ENCODE measurements around the gene RD3L. TPM values are rescaled to one million over a fixed set of nuclear protein-coding genes. Genes with fewer than 3 reads are reported as not detected.

RD3L gene
- total RNA-seq (2014; rRNA removed; shearing (Covaris generic)) (not detected in 2 replicates), polyA plus RNA-seq (2016; fragmentation: Nextera tagmentation; extraction: Ambion mirVana) (not detected in 2 replicates)
- long read RNA-seq: 0 reads

DNA sequence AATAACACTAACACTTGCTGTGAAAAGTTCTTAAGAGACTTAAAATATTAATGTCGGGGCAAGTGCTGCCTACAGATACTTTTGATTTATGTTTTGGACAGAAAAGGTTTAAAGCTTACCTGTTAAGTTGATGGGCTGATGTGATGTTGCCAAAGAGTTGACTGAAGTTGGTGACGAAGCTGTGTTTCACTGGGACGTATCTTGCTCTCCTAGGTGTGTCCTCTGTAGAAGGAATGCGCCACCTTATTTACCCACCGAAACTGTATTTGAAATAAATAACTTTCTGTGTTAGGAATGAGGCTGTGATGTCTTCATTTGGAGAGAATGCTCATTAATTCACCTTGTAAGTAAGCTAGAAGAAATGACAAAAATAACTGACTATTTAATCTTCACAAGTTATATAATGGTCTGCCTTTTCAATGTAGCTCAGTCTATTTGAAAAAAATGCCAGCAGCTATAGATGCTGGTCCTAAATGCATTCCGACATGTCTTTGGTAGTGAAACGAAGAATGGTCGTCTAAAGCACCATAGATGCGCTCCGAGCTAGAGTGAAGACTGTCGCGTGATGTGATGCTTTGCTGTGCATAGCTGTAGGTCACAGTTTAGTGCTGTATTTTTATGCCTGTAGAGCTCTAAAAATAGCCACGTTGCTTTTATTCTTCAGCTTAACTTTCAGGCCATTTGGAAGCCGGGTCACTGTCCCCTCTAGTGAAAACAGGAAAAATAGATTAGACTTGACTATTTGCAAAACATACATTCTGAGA, at the start of gene RD3L:
TSS of gene RD3L (minus strand) at position 557 of the 764 bp plus-strand sequence. CDS start 834 bp downstream, outside the sequence.
- peaks cover 4% of the 10 kb centered on the region for H3K27me3 Mint-ChIP-seq (ENCODE audit: insufficient read depth, low read depth, poor library complexity)
- H3K9me3 Mint-ChIP-seq: peaks cover 9% of the 10 kb centered on the region; the same call in 2 of the 3 replicates

More for the DNA sequence above, at the start of gene RD3L:
- Histone ChIP-seq H3K4me3 (no peak within 1 kb of the TSS), H3K9me2 (ENCODE audit: insufficient read depth) (no peaks in the 10 kb centered on the region), H3F3A (replicated peaks; ENCODE audit: low read depth) (no peaks in the 10 kb centered on the region), H2AFZ (no peak within 1 kb of the TSS; the same call in 1 of the 2 replicates), H3K27ac (ENCODE audit: low read depth) (no peak within 1 kb of the TSS), H3K4me2 (no peak within 1 kb of the TSS), H3K79me2 (replicated peaks; ENCODE audit: insufficient read depth) (no peaks in the 10 kb centered on the region), H3K36me3 (ENCODE audit: insufficient read depth) (no peaks in the 10 kb centered on the region), H3K27me3 (ENCODE audit: insufficient read depth) (no peaks in the 10 kb centered on the region), H3K4me1 (ENCODE audit: insufficient read depth) (no peaks in the 10 kb centered on the region), H4K20me1 (replicated peaks; ENCODE audit: insufficient read depth) (no peaks in the 10 kb centered on the region)
- Mint-ChIP-seq H3K4me1 (peaks cover 3% of the 10 kb centered on the region; the same call in 2 of the 3 replicates), H3K27ac (no peak within 1 kb of the TSS), H3K36me3 (ENCODE audit: low read depth) (no peaks in the 10 kb centered on the region; the same call in 2 of the 3 replicates), H3K4me3 (no peak within 1 kb of the TSS)
- no peak for ATAC-seq
- no peak for TF ChIP-seq STAT1 (IDR thresholded peaks at IDR 0.05; ENCODE audit: unreplicated experiment)
- TF ChIP-seq, protein P1, sequence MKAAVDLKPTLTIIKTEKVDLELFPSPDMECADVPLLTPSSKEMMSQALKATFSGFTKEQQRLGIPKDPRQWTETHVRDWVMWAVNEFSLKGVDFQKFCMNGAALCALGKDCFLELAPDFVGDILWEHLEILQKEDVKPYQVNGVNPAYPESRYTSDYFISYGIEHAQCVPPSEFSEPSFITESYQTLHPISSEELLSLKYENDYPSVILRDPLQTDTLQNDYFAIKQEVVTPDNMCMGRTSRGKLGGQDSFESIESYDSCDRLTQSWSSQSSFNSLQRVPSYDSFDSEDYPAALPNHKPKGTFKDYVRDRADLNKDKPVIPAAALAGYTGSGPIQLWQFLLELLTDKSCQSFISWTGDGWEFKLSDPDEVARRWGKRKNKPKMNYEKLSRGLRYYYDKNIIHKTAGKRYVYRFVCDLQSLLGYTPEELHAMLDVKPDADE (IDR thresholded peaks at IDR 0.05): no peak
- no peak for TF ChIP-seq CREB1 (CRISPR knock-in tag; IDR thresholded peaks at IDR 0.05; ENCODE audit: low read depth)
- TF ChIP-seq EZH2 (IDR thresholded peaks at IDR 0.05; ENCODE audit: low read depth, unreplicated experiment): no peak
- TF ChIP-seq CTCF (conservative IDR thresholded peaks at IDR 0.05; ENCODE audit: low read depth in 2 of 2): no peak
- no peak for TF ChIP-seq EZH2phosphoT487 (IDR thresholded peaks at IDR 0.05; ENCODE audit: unreplicated experiment)
- TF ChIP-seq POLR2AphosphoS5 (IDR thresholded peaks at IDR 0.05; ENCODE audit: low read depth): no peak
- TF ChIP-seq, protein P2, sequence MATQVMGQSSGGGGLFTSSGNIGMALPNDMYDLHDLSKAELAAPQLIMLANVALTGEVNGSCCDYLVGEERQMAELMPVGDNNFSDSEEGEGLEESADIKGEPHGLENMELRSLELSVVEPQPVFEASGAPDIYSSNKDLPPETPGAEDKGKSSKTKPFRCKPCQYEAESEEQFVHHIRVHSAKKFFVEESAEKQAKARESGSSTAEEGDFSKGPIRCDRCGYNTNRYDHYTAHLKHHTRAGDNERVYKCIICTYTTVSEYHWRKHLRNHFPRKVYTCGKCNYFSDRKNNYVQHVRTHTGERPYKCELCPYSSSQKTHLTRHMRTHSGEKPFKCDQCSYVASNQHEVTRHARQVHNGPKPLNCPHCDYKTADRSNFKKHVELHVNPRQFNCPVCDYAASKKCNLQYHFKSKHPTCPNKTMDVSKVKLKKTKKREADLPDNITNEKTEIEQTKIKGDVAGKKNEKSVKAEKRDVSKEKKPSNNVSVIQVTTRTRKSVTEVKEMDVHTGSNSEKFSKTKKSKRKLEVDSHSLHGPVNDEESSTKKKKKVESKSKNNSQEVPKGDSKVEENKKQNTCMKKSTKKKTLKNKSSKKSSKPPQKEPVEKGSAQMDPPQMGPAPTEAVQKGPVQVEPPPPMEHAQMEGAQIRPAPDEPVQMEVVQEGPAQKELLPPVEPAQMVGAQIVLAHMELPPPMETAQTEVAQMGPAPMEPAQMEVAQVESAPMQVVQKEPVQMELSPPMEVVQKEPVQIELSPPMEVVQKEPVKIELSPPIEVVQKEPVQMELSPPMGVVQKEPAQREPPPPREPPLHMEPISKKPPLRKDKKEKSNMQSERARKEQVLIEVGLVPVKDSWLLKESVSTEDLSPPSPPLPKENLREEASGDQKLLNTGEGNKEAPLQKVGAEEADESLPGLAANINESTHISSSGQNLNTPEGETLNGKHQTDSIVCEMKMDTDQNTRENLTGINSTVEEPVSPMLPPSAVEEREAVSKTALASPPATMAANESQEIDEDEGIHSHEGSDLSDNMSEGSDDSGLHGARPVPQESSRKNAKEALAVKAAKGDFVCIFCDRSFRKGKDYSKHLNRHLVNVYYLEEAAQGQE (IDR thresholded peaks at IDR 0.05; ENCODE audit: unreplicated experiment): no peak
- no peak for TF ChIP-seq ZNF114 (CRISPR knock-in tag; IDR thresholded peaks at IDR 0.05)
- no peak for TF ChIP-seq NANOG (IDR thresholded peaks at IDR 0.05; ENCODE audit: borderline replicate concordance)
- TF ChIP-seq JUNB (IDR thresholded peaks at IDR 0.05; ENCODE audit: unreplicated experiment): no peak
- TF ChIP-seq ZNF331 (CRISPR knock-in tag; IDR thresholded peaks at IDR 0.05; ENCODE audit: low read depth): no peak
- TF ChIP-seq, protein P3, sequence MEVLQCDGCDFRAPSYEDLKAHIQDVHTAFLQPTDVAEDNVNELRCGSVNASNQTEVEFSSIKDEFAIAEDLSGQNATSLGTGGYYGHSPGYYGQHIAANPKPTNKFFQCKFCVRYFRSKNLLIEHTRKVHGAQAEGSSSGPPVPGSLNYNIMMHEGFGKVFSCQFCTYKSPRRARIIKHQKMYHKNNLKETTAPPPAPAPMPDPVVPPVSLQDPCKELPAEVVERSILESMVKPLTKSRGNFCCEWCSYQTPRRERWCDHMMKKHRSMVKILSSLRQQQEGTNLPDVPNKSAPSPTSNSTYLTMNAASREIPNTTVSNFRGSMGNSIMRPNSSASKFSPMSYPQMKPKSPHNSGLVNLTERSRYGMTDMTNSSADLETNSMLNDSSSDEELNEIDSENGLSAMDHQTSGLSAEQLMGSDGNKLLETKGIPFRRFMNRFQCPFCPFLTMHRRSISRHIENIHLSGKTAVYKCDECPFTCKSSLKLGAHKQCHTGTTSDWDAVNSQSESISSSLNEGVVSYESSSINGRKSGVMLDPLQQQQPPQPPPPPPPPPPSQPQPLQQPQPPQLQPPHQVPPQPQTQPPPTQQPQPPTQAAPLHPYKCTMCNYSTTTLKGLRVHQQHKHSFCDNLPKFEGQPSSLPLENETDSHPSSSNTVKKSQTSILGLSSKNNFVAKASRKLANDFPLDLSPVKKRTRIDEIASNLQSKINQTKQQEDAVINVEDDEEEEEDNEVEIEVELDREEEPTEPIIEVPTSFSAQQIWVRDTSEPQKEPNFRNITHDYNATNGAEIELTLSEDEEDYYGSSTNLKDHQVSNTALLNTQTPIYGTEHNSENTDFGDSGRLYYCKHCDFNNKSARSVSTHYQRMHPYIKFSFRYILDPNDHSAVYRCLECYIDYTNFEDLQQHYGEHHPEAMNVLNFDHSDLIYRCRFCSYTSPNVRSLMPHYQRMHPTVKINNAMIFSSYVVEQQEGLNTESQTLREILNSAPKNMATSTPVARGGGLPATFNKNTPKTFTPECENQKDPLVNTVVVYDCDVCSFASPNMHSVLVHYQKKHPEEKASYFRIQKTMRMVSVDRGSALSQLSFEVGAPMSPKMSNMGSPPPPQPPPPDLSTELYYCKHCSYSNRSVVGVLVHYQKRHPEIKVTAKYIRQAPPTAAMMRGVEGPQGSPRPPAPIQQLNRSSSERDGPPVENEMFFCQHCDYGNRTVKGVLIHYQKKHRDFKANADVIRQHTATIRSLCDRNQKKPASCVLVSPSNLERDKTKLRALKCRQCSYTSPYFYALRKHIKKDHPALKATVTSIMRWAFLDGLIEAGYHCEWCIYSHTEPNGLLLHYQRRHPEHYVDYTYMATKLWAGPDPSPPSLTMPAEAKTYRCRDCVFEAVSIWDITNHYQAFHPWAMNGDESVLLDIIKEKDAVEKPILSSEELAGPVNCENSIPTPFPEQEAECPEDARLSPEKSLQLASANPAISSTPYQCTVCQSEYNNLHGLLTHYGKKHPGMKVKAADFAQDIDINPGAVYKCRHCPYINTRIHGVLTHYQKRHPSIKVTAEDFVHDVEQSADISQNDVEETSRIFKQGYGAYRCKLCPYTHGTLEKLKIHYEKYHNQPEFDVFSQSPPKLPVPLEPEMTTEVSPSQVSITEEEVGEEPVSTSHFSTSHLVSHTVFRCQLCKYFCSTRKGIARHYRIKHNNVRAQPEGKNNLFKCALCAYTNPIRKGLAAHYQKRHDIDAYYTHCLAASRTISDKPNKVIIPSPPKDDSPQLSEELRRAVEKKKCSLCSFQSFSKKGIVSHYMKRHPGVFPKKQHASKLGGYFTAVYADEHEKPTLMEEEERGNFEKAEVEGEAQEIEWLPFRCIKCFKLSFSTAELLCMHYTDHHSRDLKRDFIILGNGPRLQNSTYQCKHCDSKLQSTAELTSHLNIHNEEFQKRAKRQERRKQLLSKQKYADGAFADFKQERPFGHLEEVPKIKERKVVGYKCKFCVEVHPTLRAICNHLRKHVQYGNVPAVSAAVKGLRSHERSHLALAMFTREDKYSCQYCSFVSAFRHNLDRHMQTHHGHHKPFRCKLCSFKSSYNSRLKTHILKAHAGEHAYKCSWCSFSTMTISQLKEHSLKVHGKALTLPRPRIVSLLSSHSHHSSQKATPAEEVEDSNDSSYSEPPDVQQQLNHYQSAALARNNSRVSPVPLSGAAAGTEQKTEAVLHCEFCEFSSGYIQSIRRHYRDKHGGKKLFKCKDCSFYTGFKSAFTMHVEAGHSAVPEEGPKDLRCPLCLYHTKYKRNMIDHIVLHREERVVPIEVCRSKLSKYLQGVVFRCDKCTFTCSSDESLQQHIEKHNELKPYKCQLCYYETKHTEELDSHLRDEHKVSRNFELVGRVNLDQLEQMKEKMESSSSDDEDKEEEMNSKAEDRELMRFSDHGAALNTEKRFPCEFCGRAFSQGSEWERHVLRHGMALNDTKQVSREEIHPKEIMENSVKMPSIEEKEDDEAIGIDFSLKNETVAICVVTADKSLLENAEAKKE (CRISPR knock-in tag; IDR thresholded peaks at IDR 0.05): no peak
- DNase-seq (ENCODE audit: low spot score): no peak

All from GM23338 (cell line).